NT2/D1 (cell line): Measurements from ENCODE around the gene RFESD.

ENCODE experiments used
- SUZ12 ChIP-seq: IDR thresholded peaks from 2 replicates; pipeline ENCODE4 v1.6.1; 2011; ENCODE audit not compliant: insufficient read length, insufficient read depth; ENCODE audit errors: extremely low read depth
- YY1 ChIP-seq: IDR thresholded peaks from 2 replicates; pipeline ENCODE4 v1.6.1; 2011; ENCODE audit not compliant: insufficient read length, insufficient read depth
- ZNF274 ChIP-seq: IDR thresholded peaks from 2 replicates; pipeline ENCODE4 v1.6.1; 2011; ENCODE audit warnings: mild to moderate bottlenecking, low read depth, low read length

DNA sequence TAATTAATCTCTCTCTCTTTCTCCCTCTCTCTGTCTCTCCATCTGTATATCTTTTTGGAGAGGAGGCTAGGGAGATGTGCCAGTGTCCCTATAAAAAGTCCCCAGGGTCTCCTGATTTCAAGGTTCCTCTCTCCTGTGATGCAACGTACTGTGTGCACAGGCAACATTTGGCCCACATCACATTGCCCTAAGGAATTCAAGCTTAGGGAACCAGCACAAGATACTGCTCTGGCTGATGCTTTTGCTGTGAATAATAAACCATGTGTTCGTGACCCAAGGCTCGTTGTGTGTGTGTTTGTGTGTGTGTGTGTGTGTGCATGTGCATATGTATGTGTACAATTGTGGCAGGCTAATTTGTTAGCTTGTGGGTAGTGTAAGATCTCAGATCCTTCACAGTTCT lies 26.5 kb downstream of the RFESD start:
- TF ChIP-seq YY1 = no peak
- TF ChIP-seq SUZ12 = no peak
- TF ChIP-seq ZNF274 = no peak
